Astrocyte (in vitro differentiated cells and primary cell): Measurements from ENCODE around the gene CELA2A. TPM values are rescaled to one million over a fixed set of nuclear protein-coding genes. Genes with fewer than 3 reads are reported as not detected.

ENCODE experiments used
- DNase-seq: peaks from one replicate; pipeline ENCODE4 v3.0.0-alpha.2; 2010; ENCODE audit warnings: low read depth
- FAIRE-seq: peaks from 2 replicates; lab custom pipeline; 2011; peaks lifted over from hg19 to GRCh38; lab: Jason Lieb, UNC
- H2AFZ ChIP-seq: 2 replicates; pipeline ENCODE4 v1.6.0; 2012; ENCODE audit warnings: low read depth, low read length, inconsistent platforms
- H3K27ac ChIP-seq: 2 replicates; pipeline ENCODE4 v1.5.1; 2011; ENCODE audit warnings: low read depth, low read length, inconsistent platforms
- H3K27me3 ChIP-seq: 2 replicates; pipeline ENCODE4 v1.6.0; 2011; ENCODE audit warnings: low read length, inconsistent platforms; ENCODE audit not compliant: insufficient read depth
- H3K36me3 ChIP-seq: 2 replicates; pipeline ENCODE4 v1.5.1; 2011; ENCODE audit warnings: low read length, inconsistent platforms; ENCODE audit not compliant: insufficient read depth
- H3K4me1 ChIP-seq: 2 replicates; pipeline ENCODE4 v1.5.1; 2011; ENCODE audit warnings: low read length, inconsistent platforms; ENCODE audit not compliant: insufficient read depth
- H3K4me2 ChIP-seq: 2 replicates; pipeline ENCODE4 v1.6.0; 2012; ENCODE audit warnings: low read length, inconsistent platforms
- H3K4me3 ChIP-seq: 2 replicates; pipeline ENCODE4 v1.5.1; 2011; ENCODE audit warnings: low read depth, mild to moderate bottlenecking, low read length, inconsistent platforms; ENCODE audit not compliant: insufficient read depth
- H3K79me2 ChIP-seq: 2 replicates; pipeline ENCODE4 v1.6.0; 2012; ENCODE audit warnings: mild to moderate bottlenecking, low read length, inconsistent platforms; ENCODE audit not compliant: insufficient read depth
- H3K9ac ChIP-seq: 2 replicates; pipeline ENCODE4 v1.6.0; 2012; ENCODE audit warnings: mild to moderate bottlenecking, low read length, inconsistent platforms
- H3K9me3 ChIP-seq: 2 replicates; pipeline ENCODE4 v1.5.1; 2012; ENCODE audit warnings: low read depth, mild to moderate bottlenecking, low read length, inconsistent platforms; ENCODE audit not compliant: insufficient read depth
- H4K20me1 ChIP-seq: 2 replicates; pipeline ENCODE4 v1.6.0; 2012; ENCODE audit warnings: low read length, inconsistent platforms; ENCODE audit not compliant: insufficient read depth
- H3K27ac Mint-ChIP-seq: one replicate; pipeline ENCODE4 v1.8.0; 2021; ENCODE audit warnings: mild to moderate bottlenecking, mixed read lengths; ENCODE audit not compliant: unreplicated experiment
- H3K27me3 Mint-ChIP-seq: one replicate; pipeline ENCODE4 v1.8.0; 2021; ENCODE audit warnings: low read depth, mixed read lengths; ENCODE audit not compliant: unreplicated experiment
- H3K36me3 Mint-ChIP-seq: one replicate; pipeline ENCODE4 v1.8.0; 2021; ENCODE audit warnings: low read depth, mixed read lengths; ENCODE audit not compliant: unreplicated experiment
- H3K4me1 Mint-ChIP-seq: one replicate; pipeline ENCODE4 v1.8.0; 2021; ENCODE audit warnings: low read depth, mixed read lengths; ENCODE audit not compliant: unreplicated experiment
- H3K4me3 Mint-ChIP-seq: one replicate; pipeline ENCODE4 v1.8.0; 2021; ENCODE audit warnings: mild to moderate bottlenecking, moderate library complexity, mixed read lengths; ENCODE audit not compliant: unreplicated experiment
- H3K9me3 Mint-ChIP-seq: one replicate; pipeline ENCODE4 v1.8.0; 2021; ENCODE audit warnings: mild to moderate bottlenecking, mixed read lengths; ENCODE audit not compliant: unreplicated experiment
- CTCF ChIP-seq: IDR thresholded peaks from 2 replicates; pipeline ENCODE4 v1.5.1; 2011; ENCODE audit warnings: low read depth, mild to moderate bottlenecking, inconsistent platforms, low read length, moderate library complexity; ENCODE audit not compliant: insufficient read depth
- EZH2 ChIP-seq: IDR thresholded peaks from 2 replicates; pipeline ENCODE4 v1.6.1; 2012; ENCODE audit warnings: mild to moderate bottlenecking, low read length, inconsistent platforms; ENCODE audit not compliant: insufficient read depth
- total RNA-seq: library from RNA; stranded (reverse); gene quantifications from 2 replicates; pipeline ENCODE4 v1.2.1, GENCODE V29; 2021

CELA2A gene
- total RNA-seq, 1 donor from 2014 or later, result not detected

DNA sequence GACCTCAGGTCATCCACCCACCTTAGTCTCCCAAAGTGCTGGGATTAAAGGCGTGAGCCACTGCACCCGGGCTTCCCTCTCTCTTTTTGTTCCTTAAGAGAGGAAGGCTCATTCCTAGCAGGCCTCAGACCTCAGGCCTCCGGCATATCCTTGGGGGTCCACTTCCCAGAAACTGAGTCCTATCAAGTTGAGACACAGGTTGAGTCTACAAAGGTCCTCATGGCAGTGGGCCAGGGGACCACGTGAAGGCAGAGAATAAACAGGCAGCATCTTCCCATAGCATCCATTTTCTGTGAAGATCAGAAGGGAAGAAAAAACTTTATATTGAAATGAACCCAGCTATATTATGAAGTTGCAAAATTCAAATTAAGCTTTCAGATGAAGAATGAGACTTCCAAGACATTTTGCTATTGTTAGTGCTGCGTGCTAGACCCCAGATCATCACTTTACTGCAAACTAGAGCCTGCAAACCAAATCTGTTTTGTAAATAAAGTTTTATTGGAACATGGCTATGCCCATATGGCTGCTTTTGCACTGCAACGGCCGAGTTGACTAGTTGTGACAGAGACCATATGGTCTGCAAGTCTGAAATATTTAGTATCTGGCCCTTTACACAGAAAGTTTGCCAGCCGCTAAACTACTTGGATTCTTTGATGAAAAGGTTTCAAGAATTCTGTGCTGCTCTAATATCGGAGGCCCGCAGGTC lies 3.5 kb upstream of the CELA2A start:
- peaks cover 11% of the 10 kb centered on the region for H3K4me1 ChIP-seq
- H3K79me2 ChIP-seq, result no peaks in the 10 kb centered on the region
- no peak overlapping the region for H2AFZ ChIP-seq
- H3K4me3 ChIP-seq, result no peak overlapping the region
- no peak overlapping the region for H3K27ac ChIP-seq
- H3K36me3 ChIP-seq, result no peaks in the 10 kb centered on the region
- H3K4me2 ChIP-seq, result no peak overlapping the region
- no peak for TF ChIP-seq CTCF
- TF ChIP-seq EZH2, result no peak
- no peak overlapping the region for H3K27ac Mint-ChIP-seq
- H3K9ac ChIP-seq, result no peak overlapping the region
- H3K9me3 ChIP-seq, result no peaks in the 10 kb centered on the region
- peaks cover 2% of the 10 kb centered on the region for H3K4me1 Mint-ChIP-seq
- H3K27me3 ChIP-seq, result no peaks in the 10 kb centered on the region
- H3K4me3 Mint-ChIP-seq, result no peak overlapping the region
- H3K9me3 Mint-ChIP-seq, result peaks cover 6% of the 10 kb centered on the region
- H3K36me3 Mint-ChIP-seq, result no peaks in the 10 kb centered on the region
- FAIRE-seq, result no peak
- H3K27me3 Mint-ChIP-seq, result peaks cover 5% of the 10 kb centered on the region
- H4K20me1 ChIP-seq, result no peaks in the 10 kb centered on the region
- DNase-seq, result no peak

GRCh38 chr1:15453734-15454133 lies 2.8 kb upstream of the CELA2A start:
- H3K4me3 Mint-ChIP-seq, result no peak overlapping the region
- Histone ChIP-seq H3K79me2 (no peaks in the 10 kb centered on the region), H3K9me3 (no peaks in the 10 kb centered on the region), H3K27me3 (no peaks in the 10 kb centered on the region), H2AFZ (no peak overlapping the region), H3K9ac (peak overlapping the region; percentile 26), H3K27ac (peak overlapping the region; percentile 19), H4K20me1 (no peaks in the 10 kb centered on the region), H3K4me1 (peaks cover 11% of the 10 kb centered on the region), H3K4me2 (peak overlapping the region; percentile 37), H3K4me3 (no peak overlapping the region), H3K36me3 (no peaks in the 10 kb centered on the region)
- H3K4me1 Mint-ChIP-seq, result peaks cover 2% of the 10 kb centered on the region
- peaks cover 5% of the 10 kb centered on the region for H3K27me3 Mint-ChIP-seq
- TF ChIP-seq CTCF (no peak), EZH2 (no peak)
- no peak overlapping the region for H3K27ac Mint-ChIP-seq
- H3K36me3 Mint-ChIP-seq, result no peaks in the 10 kb centered on the region
- DNase-seq (no peak), FAIRE-seq (no peak)
- H3K9me3 Mint-ChIP-seq, result peaks cover 6% of the 10 kb centered on the region

- Mint-ChIP-seq H3K4me3 (no peak overlapping the region), H3K4me1 (peaks cover 2% of the 10 kb centered on the region), H3K36me3 (no peaks in the 10 kb centered on the region), H3K27ac (no peak overlapping the region), H3K9me3 (peaks cover 6% of the 10 kb centered on the region), H3K27me3 (peaks cover 5% of the 10 kb centered on the region)
- H3K4me2 ChIP-seq, result peak overlapping the region; percentile 37
- FAIRE-seq (peak; percentile 29), DNase-seq (peak; percentile 78)
- H3K27ac ChIP-seq, result peak overlapping the region; percentile 19
- TF ChIP-seq EZH2 (no peak), CTCF (no peak)
- H3K36me3 ChIP-seq, result no peaks in the 10 kb centered on the region
- peaks cover 11% of the 10 kb centered on the region for H3K4me1 ChIP-seq
- no peak overlapping the region for H2AFZ ChIP-seq
- no peaks in the 10 kb centered on the region for H3K27me3 ChIP-seq
- no peaks in the 10 kb centered on the region for H4K20me1 ChIP-seq
- H3K4me3 ChIP-seq, result no peak overlapping the region
- no peaks in the 10 kb centered on the region for H3K79me2 ChIP-seq
- H3K9me3 ChIP-seq, result no peaks in the 10 kb centered on the region
- H3K9ac ChIP-seq, result peak overlapping the region; percentile 26
Measured at GRCh38 chr1:15454256-15454655, 2.3 kb upstream of the CELA2A start.
